ELR (cell line): ENCODE measurements around the gene CLIP4.

Source experiments
- DNase-seq: peaks from one replicate; pipeline ENCODE4 v3.0.0-alpha.2; 2015; ENCODE audit warnings: low read depth

Gene CLIP4

DNA sequence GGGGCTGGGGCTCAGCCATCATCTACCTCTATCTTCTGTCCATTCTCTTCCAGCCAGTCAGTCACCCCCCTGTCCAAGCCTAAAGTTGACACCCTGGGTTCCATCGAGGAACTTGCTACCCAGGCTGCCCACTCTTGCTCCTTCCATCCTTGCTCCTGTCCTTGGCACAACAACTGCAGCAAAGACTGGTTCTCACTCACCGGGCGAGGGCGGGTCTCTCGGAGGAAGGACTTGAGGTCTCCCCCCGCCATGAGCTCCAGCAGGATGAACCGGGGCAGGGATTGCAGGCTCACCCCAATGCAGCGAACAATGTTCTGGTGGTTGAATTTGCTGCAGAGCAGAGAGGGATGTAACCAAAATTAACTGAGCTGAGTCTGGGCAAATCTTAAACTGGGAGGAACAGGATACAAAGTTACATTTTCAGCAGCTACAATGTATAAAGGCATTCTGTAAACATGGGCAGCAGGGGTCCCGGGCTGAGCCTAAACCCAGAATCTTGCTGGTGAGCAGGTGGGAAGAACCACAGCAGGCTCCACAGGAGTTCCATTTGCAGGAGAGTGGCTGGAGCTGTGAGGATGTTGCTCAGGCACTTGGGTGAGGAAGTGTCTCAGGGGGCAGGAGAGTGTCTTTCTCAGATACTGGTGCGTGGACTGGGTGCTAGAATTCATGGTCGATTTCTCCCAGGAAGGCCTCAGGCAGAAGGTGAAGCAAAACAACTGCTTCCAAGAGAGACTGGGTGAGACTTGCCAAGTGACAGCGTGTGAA lies 105.5 kb downstream of the CLIP4 start:
- DNase-seq, result no peak

GRCh38 chr2:29222381-29223179 lies 107.4 kb downstream of the CLIP4 start:
- DNase-seq, result no peak

DNA sequence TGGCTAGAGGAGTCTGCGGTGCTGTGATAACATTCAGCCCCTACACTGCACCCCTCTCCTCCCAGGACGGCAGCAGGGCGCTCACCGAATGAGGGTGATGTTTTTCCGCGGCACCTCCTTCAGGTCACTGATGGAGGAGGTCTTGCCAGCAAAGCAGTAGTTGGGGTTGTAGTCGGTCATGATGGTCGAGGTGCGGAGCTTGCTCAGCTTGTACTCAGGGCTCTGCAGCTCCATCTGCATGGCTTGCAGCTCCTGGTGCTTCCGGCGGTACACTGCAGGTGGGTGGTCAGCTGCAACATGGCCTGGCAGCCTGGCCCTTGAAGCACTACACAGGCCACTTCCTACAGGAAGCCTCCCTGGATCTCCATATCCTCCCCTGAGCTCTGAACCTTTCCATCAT lies 108.0 kb downstream of the CLIP4 start:
- no peak for DNase-seq

GRCh38 chr2:29223851-29224692 lies 108.9 kb downstream of the CLIP4 start:
- no peak for DNase-seq

- no peak for DNase-seq
These were observed 109.7 kb downstream of the CLIP4 start for GRCh38 chr2:29224693-29225551.

- DNase-seq, result no peak
These were observed 110.6 kb downstream of the CLIP4 start for GRCh38 chr2:29225814-29226213.

- no peak for DNase-seq
These were observed 111.2 kb downstream of the CLIP4 start for GRCh38 chr2:29226375-29226774.

DNA sequence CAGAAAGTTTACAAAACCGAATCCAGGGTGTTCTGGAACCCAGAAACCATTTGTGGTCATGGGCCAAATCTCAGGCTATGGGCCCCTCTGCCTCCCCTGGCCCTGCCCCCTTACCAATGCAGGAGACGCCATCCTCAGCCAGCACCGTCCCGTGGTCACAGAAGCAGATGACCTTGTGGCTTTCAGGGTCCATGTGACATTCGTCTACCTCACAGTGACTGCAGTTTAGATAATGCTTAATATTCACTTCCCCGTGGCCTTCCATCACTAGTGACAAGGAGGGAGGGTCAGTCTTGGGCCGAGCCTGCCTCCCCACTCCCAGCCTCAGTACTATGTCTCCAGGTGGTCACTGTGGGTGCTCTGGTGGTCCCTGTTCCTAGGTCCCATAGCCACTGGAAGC lies 111.6 kb downstream of the CLIP4 start:
- no peak for DNase-seq

DNA sequence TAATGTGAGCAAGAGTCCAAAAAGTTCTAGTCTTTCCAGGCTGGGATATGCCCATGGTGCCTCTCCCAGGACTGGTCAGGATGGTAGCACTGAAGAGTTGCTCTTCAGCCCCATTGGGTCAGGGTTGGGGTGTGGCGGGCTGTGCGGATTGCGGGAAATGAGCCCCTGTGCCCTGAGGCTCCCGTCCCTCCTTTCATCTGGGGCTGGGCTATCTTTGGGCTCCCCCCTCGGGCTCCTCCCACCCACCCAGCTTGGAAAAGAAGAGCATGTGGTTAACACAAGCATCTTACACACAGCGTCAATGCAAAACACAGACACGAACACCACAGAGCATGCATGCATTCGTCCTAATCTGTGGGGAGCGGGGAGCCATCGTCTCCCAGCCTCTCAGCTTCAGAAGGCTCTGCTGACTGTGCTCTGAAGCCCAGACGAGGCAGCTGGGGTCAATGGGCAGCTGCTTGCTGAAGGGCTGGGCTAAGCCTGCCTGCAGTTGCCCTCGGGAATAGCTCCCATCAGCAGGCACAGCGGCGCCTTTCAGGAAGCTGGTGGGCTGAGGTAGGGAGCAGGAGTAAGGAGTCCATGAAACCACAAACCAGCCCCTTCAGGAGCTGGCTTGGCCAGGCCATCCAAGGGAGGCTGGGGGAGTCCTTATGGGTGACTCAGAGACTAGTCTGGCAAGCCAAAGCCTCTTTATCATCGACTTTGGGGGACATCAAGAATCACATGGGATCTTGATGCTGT lies 112.9 kb downstream of the CLIP4 start:
- peak; percentile 60 for DNase-seq

DNA sequence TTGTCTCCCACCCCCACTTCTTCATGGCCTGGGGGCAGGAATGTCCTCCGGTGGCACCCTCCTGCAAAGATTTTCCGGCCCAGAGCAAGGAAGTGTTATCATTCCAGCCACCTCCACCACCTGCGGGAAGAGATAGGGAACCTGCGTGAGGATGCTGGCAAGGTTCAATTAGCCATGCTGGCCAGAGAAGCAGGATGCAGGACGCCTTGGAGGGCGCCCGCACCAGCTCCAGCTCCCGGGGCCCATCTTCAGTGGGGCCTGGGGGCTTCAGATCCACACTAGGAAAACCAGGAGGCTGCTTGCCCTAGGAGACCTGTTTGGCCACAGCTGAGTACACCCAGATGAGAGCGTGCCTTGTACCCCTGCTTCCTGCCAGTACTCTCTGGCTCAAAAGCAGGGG lies 113.7 kb downstream of the CLIP4 start:
- DNase-seq, result no peak

GRCh38 chr2:29229640-29230039 lies 114.4 kb downstream of the CLIP4 start:
- DNase-seq, result no peak

DNA sequence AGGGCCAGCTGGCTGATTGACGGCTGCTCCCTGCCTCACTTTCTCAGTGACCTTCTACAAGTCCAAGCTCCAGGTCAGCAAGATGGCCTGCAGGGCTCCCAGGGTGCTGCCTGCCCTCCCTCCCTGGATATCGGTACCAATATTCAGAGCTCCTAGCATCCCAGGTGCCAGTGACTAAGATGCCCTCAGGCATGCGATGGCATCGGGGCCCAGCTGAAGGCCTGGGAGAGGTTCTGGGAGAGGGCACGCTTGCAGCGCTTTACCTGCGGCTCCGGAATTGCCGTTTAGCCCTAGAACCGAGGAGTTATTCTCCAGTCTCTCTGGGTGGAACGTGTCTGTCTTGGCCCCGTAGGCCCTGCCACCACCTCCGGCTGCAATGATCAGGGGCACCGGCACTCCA lies 116.8 kb downstream of the CLIP4 start:
- DNase-seq, result no peak

- no peak for DNase-seq
These were observed 118.2 kb downstream of the CLIP4 start for GRCh38 chr2:29233428-29233827.

DNA sequence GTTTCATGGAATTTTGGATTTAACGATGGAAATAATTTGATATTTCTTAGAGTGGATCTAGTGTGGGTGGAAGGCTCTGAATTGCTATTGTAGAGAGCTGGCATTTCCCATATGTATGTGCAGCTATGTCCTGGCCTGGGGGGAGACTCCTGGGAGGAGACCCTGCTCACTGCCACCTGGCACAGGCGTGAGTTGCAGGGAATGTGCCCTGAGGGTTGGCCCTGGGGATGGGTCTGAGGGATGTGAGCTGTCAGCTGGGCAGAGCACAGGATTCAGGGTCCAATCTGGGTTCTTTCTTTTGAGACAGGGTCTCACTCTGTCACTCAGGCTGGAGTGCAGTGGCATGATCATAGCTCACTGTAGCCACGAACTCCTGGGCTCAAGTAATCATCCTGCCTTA lies 120.2 kb downstream of the CLIP4 start:
- DNase-seq, result no peak

- DNase-seq, result no peak
These were observed 120.9 kb downstream of the CLIP4 start for GRCh38 chr2:29236074-29236473.

DNA sequence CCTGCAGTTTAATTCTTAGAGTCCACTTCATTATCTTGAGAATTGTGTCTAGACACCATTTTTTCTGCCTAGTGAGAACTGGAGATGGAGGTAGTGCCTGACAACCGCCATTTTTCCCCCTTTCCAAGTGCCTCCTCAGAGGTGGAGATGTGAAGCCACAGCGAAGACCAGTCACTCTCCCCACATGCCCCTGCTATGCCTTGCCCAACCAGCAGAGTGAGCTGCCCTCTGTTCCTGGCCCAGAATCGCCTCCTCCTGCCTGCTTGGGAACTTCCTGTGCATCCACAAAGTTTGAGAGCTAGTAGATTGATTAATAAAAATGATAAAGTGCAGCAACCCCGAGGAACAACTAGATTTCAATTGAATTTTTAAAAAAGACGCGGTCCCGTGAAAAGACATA lies 123.3 kb downstream of the CLIP4 start:
- DNase-seq, result peak; percentile 56
